Mesenteric fat pad (tissue), 1 donor: ENCODE data around the gene TDRD5. TPM values are rescaled to one million over a fixed set of nuclear protein-coding genes. Genes with fewer than 3 reads are reported as not detected.

Experiments used
- DNase-seq: peaks from one replicate; pipeline ENCODE4 v3.0.0-alpha.2; 2020; ENCODE audit warnings: low spot score
- long read RNA-seq: library from polyadenylated mRNA; unstranded; transcript quantifications from one replicate; pipeline ENCODE4 v2.0.0, GENCODE V29; 2020
- total RNA-seq: library from RNA; stranded (reverse); fragmentation: NEBNext Ultra II Directional; extraction: Animal tissue kit (Norgen Biotek cat#: 25700); gene quantifications from one replicate; pipeline ENCODE4 v1.2.1, GENCODE V29; 2021
- donor health status: DM: yes; HTN: yes; CAD: no.

Gene TDRD5, protein sequence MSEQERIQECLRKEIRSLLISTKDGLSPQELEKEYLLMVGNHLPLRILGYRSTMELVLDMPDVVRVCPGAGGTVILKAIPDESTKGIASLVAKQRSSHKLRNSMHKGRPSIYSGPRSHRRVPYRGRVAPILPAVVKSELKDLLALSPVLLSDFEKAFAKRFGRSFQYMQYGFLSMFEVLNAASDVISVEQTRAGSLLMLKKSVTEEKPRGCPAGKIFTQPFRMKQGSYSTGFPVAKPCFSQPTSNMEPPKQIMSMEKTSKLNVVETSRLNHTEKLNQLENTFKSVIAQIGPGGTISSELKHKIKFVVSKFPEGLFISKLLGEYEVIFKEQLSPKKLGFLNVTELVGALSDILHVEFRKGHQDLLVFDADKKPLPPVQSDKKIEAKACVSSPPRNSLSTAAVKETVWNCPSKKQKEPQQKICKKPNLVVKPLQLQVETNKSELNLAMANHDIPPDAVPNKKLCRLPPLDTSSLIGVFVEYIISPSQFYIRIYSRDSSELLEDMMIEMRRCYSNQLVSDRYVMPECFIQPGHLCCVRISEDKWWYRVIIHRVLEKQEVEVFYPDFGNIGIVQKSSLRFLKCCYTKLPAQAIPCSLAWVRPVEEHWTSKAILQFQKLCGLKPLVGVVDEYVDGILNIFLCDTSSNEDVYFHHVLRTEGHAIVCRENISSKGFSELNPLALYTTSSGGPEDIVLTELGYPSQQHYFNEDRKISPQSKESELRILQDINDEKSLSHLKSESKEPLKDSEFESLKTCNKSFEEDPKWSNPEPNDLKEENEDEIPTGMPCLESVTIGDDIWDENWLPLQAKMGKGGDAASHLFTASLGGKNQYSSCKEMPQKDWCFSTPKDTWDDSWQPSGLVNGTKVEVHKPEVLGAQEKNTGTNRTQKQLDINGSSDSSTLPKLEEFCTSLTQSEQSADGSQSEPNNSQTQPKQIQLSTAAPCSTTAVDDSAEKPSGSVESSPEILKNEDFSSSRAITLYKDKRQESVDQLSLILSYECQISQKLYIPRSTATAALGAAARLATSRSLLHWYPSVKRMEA
- total RNA-seq, result 0.35 TPM
- long read RNA-seq, result 0 reads

DNA sequence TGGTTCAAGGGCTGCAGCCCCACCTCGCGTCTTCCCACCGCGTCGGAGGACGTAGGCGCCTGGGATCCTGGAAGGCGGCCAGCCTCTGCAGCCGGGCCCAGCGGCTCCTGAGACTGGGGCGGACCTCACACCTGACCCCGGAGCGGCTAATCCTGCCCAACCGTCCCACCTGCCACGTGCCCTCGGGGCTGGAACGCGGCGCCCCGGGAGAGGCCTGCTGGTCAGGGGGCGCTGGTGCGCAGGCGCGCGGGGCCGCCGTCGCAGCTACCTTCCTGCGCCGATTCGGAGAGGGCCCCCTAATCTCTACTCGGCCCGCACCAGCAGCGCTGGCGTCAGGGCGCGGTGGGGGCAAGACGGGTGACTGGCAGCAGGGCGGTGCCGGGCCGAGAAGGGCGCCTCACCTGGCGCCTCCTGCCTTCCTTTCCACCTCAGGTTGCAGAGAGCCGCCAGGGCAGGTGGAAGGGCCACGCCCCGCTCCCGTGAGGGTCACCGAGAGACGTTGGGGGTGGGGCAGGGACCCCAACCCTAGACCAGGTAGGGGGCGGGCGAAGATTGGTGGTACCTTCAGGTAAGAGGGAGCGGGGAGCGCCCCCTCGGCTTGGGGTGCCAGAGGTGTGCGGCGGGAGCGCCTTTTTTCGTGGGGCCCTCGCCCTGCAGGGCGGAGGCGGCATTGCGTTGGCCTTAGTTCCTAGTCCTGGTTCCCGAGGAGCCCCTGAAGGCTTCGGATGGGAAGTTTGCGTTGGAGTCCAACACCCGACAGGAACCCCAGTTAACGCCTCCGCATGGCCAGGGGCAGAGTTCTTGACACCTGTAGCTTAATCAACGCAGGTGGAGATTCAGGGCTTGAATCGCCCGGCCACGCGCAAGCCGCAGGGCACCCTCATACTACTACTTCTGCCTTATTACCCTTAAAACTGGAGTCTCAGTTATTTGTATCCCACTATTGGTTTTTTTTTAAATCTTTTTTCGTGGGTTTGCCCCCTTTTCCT is at the start of gene TDRD5:
TDRD5 (plus strand) TSS at position 241 of the 989 bp plus-strand sequence. CDS start 784 bp downstream, outside the sequence.
- DNase-seq, result no peak

DNA sequence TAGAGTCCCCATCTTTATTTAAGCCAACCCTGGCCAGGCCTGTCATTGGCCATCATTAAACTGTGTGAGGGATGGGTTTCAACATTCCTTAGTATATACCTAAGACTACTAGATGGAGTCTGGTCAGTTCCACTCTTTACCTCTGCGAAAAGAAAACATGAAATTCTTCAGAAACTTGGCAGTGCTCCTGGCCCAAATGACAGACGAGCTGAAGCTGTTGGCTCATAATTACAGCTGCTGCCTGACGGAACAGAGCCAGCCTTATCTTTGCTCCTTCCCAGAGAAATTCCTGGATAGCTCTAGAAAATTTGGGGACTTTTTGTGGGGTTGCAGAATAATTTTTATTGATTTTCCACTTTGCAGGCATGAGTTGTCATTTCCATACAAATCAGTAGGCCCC is 46.3 kb upstream of the TDRD5 start:
- no peak for DNase-seq

DNA sequence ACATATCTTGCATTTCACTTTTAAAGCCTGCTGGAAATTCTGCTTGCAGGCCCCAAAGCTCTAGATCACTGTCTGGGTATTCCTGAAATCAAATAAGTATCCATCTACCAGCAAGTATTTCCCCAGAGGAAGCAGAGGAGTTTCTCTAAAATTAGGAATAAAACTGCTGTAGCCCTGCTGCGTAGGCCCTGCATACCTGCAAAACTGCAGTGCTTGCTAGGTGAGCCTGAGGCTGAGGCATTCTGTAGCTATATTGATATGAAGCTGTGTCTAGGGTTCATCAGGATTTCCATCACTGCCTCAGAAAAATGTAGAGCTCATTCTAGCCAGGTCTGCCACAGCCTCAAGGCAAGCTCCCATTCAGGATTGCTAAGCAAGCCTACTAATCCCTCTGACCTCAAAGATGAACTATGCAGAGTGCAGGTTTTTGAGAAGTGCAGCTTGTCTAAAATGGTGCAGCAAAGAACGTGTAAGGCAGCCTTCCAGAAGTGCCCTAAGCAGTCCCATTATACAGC is 44.6 kb upstream of the TDRD5 start:
- DNase-seq, result no peak

DNA sequence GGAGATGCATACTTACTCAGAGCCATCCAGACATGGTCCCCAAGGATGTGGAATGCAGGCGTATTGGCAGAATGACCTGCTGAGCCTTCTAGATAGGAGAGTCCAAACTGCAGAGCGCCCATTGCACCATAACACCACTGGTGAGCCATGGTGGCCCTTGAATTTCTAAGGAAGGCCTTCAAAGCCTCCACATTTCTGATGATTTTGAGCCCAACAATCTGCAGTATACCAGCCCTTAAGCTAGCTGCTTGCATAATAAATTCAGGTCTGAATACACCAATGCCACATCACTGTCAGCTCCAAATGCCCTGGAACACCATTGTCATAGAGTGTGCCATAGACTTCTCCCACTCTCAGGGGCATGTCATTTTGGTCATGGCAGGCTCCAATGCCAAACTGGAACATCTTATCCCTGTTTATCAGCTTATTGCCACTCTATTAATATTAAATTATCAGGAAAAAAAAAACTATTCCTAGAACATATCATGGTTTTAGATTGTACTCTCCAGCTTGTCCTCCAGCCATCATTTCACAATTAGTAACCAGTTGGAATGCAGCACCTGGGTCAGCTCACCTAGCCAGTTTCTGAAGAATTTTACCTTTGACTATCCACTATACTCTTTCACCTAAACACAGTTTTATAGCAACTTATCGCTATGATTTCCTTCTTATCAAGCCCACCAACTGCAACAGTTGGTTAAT is 42.8 kb upstream of the TDRD5 start:
- DNase-seq, result no peak

DNA sequence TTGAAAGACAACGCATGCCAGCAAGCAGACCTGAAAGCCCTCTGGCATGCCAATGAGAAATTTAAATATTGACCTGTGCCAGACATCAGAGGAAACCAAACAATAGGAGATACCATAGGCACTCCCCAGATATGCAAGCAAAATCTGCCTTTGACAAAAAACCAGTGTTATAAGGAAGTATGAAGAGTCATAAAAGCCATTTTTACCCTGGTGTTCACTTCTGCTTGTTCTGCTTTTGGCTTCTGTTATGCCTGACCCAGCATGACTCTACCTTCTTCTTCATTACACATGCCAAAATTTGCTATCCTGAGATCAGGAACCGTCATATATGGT is 42.3 kb upstream of the TDRD5 start:
- DNase-seq, result no peak

DNA sequence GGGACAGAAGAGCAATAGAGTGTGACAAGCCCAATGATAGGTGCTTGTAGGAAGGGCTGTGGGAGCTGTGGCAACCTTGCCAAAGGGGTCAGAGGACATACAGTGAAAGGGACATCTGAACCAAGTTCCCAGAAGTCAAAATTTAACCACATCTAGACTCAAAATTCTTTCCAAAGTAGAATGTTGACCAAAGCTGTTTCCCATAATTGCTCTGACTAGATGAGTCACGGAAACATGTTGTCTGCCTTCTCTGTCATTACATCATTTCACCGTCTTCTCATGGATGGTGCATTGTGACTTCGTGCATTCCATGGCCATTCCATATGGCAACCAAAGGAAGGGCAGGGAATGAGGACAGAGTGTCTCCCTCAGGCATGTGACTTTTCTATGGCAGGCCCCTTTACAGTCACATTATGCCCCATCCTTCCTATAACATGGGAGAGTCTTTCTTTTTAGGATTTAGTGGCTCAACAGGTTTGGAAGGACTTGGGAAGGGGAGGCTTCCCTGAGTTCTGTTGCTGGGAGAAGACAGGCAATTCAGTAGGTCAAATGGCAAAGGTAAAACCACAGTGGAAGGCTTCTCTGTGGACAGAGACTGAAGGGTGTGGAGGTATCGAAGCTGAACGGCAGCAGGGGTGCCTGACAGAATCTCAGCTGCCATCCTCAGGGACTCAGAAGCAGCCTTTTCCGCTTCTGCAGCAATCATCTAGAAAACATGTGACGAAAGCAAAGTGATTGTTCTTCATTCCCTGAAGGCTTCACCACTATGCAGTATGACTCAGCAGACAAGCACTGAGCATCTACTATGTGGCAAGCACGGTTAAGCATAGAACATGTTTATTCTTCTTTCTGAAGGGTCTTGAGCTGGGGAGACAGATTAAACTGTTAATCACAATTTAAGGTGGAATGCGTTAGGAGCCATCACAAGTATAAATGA is 40.6 kb upstream of the TDRD5 start:
- DNase-seq, result no peak

DNA sequence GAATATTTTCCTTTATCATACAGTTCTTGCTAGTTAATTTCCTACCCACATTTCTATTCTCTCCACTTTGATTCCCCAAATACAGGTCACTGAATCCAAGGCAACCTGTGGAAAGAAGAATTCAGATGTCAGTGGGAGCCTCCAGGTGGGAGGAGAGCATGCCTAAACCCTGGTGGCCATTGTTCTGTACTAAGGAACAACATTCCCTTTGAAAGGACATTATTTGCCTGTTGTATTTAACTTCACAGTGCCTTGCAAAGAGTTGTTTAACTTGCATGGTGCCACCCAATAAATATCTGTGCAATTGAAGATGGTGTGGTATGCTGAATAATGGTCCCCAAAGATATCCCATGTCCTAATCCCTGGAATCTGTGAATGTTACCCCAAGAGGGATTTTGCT is 37.2 kb upstream of the TDRD5 start:
- no peak for DNase-seq

DNA sequence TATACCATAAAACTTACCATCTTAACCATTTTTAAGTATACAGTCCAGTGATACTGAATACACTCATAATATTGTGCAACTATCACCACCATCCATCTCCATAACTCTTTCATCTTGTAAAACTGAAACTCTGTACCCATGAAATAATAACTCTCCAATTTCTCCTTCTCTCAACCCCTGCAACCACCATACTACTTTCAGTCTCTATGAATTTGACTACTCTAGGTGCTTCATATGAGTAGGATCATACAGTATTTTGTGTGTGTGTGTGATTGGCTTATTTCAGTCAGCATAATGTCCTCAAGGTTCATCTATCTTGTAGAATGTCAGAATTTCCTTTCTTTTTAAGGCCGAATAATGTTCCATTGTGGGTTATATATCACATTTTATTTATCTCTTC is 33.6 kb upstream of the TDRD5 start:
- no peak for DNase-seq

DNA sequence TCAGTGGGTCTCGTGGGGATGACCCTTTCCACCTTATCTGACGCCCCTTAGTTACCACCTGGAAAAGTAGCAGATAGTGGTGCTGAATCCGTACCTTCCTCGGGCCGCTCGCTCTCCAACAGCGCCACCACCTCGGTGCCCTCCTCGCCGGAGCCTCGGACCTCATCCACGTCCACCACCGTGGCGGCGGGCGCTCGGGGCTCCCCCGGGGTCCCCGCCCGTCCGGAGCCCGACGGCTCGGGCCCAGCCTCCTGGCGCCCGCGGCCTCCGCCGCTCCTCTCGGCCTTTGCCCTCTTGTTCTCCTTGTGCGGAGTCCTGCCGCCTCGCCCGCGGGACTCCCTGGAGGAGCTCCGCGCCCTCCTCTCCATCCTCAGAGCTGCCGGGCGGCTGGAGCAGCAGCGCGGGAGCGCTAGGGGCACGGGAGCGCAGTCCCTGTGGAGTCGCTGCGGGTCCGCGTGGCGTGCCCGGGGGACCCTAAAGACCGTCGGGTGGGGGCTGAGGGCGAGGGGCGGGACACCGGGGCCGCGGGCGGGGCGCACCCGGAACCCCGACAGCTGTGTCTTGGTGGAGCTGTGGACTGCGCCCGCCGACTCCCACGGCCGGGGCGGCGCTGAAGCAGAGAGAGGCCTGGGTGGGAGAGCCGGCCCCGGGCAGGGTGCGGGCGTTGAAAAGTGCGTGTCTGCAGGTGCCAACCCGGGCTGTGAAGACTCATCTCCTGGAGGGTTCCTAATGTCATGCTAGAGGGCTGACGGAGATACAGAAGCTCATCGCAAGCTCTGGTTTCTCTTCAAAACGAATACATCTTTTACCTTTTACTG is 15.9 kb upstream of the TDRD5 start, which contains the start of gene NPHS2:
NPHS2 (minus strand) TSS at position 452 of the 818 bp plus-strand sequence; CDS start at position 368, 84 bp downstream.
- DNase-seq, result no peak

DNA sequence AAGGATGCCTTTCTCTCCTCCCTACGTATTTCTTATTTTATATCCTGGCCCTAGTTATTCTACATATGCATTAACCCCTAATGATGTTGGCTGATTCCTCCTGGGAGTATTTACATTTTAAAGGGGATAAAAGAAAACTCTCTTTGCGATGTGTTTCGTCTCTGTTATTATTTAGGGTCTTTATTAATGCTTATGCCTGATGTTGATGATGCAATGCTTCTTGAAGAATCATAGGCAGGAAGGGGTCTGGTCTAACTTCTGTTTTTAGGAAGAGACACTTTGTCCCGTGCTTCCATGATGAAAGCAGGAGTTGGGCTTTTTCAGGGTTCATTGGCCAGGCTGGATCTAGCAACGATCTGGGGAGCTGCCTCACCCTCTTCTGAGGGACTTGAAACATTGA is 15.1 kb upstream of the TDRD5 start:
- no peak for DNase-seq

DNA sequence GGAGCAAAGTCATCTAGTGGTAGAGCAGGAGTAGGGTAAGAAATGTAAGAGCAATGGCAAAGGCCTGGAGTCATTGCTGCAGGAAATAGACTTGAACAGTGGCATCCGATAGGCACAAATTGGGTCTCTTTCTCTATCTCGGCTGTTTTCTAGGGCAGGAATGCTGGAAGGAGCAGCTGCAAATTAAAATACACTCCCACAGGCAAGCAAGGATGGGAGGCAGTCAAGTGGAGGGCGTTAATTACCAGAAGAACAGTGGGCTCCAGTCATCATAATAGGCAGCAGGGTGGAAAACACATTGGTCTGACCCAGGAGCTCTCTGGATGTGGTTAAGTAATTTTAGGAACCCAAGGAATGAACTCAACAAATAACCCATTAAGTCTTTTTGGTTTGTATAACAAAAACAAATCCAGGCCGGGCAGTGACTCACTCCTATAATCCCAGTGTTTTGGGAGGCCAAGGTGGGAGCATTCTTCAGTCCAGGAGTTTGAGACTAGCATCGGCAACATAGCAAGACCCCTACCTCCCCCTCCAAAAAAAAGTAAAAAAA is 7.8 kb upstream of the TDRD5 start:
- DNase-seq, result no peak

DNA sequence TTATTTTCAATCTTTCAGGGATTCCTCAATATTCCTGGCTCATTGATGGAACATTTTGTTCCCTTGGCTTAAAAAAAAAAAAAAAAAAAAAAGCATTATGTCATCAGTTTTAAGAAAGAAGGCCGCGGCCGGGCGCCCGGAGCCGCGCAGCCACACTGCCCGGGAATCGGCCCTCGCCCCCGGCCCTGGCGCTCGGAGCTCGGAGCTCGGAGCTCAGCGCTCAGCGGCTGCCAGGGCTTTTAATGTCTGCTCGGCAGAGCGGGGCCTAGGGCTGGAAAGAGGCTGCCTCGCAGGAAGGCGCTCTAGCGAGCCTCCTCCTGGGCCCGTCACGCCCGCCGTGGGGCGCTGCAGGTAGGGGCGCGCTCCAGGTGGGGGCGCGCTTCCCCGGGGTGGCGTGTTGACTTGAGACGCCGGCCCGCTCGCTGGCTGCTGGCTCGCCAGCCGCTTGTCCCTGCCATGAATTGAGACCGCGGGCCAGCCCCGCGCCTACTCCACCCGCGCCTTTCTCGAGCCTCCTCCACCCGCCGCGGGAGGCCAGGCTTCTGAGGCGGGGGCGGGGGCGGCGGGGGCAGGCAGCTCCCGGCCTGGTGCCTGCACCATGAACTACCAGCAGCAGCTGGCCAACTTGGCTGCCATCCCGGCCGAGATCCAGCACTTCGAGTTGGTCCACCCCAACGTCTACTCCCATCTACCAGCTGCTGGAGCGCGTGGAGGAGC is 5.4 kb upstream of the TDRD5 start:
- DNase-seq, result no peak

DNA sequence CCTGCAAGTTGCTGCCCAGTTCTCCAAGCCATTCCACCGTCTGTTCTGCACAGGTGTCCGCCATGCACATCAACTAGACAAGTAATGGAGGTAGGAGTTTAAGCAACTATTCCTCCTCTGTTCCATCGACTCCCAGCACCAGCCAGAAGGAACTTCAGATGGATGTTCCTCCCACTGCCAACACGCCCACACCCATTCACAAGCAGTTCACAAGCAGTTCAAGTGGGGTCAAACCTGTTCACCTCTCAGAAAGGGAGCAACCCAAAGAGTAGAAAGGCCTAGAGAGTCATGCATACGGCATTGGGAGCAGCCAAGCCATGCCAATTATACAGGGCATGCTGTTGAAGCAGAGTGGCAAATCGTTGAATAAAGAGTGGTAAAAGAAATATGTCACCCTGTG is 4.3 kb upstream of the TDRD5 start:
- DNase-seq, result no peak

DNA sequence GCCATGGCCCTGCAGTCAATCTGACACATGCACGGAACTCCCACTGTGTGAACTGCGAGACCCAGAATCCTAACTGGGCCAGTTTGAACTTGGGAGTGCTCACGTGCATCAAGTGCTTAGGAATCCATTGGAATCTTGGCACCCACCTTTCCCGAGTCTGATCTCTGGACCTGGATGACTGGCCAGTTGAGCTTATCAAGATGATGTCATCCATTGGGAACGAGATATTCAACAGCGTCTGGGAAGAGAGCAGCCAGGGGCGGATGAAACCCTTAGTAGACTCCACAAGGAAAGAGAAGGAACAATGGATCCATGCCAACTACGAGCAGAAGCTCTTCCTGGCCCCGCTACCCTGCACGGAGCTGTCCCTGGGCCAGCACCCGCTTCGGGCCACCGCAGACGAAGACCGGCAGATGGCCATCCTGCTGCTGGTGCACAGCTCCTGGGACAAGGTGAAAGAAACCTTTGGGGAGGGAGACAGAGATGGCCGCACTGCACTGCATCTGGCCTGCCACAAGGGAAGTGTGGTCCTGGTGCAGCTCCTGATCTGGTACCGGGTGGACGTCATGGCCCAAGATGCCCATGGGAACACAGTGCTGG is 3.1 kb upstream of the TDRD5 start:
- DNase-seq, result no peak

DNA sequence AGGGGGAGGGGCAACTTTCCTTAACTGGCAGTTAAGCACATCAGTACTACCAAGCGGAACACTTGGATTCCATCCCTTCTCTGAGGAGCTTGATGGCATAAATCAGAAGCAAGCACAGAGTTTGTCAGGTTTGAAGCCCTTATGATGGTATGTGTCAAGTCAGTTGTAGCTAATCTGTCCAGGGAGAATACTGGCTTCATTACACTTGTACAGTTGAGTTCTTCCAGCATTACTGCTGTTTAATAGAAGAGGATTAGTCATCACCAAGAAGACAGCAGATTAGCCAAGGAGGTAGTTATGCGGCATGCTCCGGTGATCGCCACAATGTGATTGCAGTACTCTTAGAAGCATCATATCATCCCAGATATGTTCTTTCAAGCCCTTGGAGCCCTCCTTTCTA is 2.1 kb upstream of the TDRD5 start:
- DNase-seq, result no peak

DNA sequence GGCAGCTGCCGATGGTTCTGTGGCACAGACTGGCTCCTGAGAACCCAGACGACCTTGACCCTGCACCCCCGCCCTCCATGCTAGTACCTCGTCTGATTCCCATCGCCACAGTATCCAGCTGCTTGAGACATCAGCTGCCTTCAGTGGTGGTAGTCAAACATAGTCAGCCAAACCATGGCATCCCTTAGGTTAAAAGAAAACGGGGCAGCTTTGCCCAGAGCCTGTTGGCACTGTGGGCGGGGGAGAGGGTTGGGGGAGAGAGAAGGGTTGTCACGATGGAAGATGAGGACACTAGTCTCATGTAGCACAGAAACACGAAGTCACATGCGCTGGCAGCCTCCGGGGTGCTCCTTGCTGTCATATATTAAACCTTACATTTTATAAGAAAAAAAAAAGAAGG is 961 bp upstream of the TDRD5 start:
- DNase-seq, result no peak

DNA sequence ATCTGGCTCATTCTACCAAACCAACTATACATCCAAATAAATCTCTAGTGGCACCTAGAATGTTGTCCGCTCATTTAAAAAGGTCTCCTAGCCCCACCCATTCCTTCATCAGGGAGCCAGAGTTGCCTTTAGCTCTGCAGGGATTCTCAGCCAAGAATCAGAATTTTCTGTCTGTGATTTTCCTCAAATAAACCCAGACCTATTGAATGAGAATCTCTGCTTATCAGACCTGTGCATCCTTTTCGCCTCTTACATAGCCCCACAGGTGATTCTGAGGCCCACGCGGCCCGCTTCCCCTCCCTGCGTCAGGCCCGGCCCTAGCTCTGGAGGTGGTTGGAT is 410 bp upstream of the TDRD5 start:
- no peak for DNase-seq
